HepG2 (cell line): ENCODE data around the gene RAB29. TPM values are rescaled to one million over a fixed set of nuclear protein-coding genes. Genes with fewer than 3 reads are reported as not detected.

Source experiments
- ATAC-seq: fragments of 200-7000 bp; cut with Tn5 transposase; 3 replicates; pipeline ENCODE4 v1.9.1; 2020; ENCODE audit warnings: mild to moderate bottlenecking, moderate library complexity
- BruUV-seq: library from RNA; stranded (reverse); fragments of 400-500 nt; replicated peaks from 2 replicates; lab custom pipeline; 2021; lab: Mats Ljungman, UMichigan
- CTCF ChIA-PET: fragments of 300-600 bp; formaldehyde crosslinking; extraction: SDS; loops from one replicate; lab custom pipeline; 2021; ENCODE audit warnings: low total read pairs, inconsistent platforms, low intra/inter-chr PET ratio; lab: Yijun Ruan, JAX
- POLR2A ChIA-PET: fragments of 350-600 bp; sonication (Branson Sonifier 250); formaldehyde crosslinking; loops from one replicate; lab custom pipeline; 2020; ENCODE audit warnings: antibody characterized with exemption, inconsistent platforms; lab: Yijun Ruan, JAX
- DNase-seq: peaks from one replicate; pipeline ENCODE4 v3.0.0-alpha.2; 2015; ENCODE audit warnings: low spot score
- FAIRE-seq: peaks from 3 replicates; lab custom pipeline; 2011; peaks lifted over from hg19 to GRCh38; lab: Jason Lieb, UNC
- H2AFZ ChIP-seq: one replicate; pipeline ENCODE4 v1.6.1; 2011; ENCODE audit warnings: low read length, inconsistent platforms
- H3K27ac ChIP-seq: fragments of 300-600 bp; 3 replicates; pipeline ENCODE4 v1.8.0; 2011; ENCODE audit warnings: mixed run types, mild to moderate bottlenecking, mixed read lengths, low read length, inconsistent platforms; ENCODE audit not compliant: insufficient read depth; ENCODE audit errors: extremely low read length
- H3K27me3 ChIP-seq, 2 experiments: fragments of 200-600 bp in 1 of 2; 2 replicates in 1 of 2; 3 replicates in 1 of 2; pipeline versions ENCODE4 v1.6.0 to v1.8.0; 2011; ENCODE audit warnings: low read length in 2 of 2, mild to moderate bottlenecking in 2 of 2, moderate library complexity in 2 of 2, inconsistent platforms in 1 of 2; ENCODE audit not compliant: insufficient read depth in 2 of 2, control insufficient read depth in 1 of 2
- H3K36me3 ChIP-seq, 2 experiments: fragments of 200-600 bp in 1 of 2; replicated peaks in 1 of 2; 2 replicates in 1 of 2; 3 replicates in 1 of 2; pipeline versions ENCODE4 v1.5.1 to v1.8.0; 2011; ENCODE audit warnings: low read length in 2 of 2, inconsistent platforms in 1 of 2; ENCODE audit not compliant: insufficient read depth in 2 of 2, control insufficient read depth in 1 of 2
- H3K4me1 ChIP-seq: 2 replicates; pipeline ENCODE4 v1.5.1; 2012; ENCODE audit warnings: low read length, inconsistent platforms; ENCODE audit not compliant: insufficient read depth
- H3K4me2 ChIP-seq: 2 replicates; pipeline ENCODE4 v1.6.0; 2011; ENCODE audit warnings: low read depth, low read length, inconsistent platforms
- H3K4me3 ChIP-seq, 3 experiments: fragments of 200-600 bp in 1 of 3; sonication (generic), shearing (Covaris generic) in 1 of 3; replicated peaks in 1 of 3; 2 replicates each; pipeline ENCODE4 v1.5.1; 2011 to 2016; ENCODE audit warnings: low read length in 3 of 3, inconsistent platforms in 2 of 3, low read depth in 2 of 3, mild to moderate bottlenecking in 2 of 3, control low read depth in 1 of 3, mixed read lengths in 1 of 3; ENCODE audit not compliant: insufficient read depth in 1 of 3
- H3K79me2 ChIP-seq: one replicate; pipeline ENCODE4 v1.6.1; 2011; ENCODE audit warnings: low read length, inconsistent platforms; ENCODE audit not compliant: insufficient read depth
- H3K9ac ChIP-seq: 2 replicates; pipeline ENCODE4 v1.6.0; 2011; ENCODE audit warnings: mild to moderate bottlenecking, low read depth, low read length, inconsistent platforms; ENCODE audit not compliant: insufficient read depth
- H3K9me3 ChIP-seq: 2 replicates; pipeline ENCODE4 v1.5.1; 2012; ENCODE audit warnings: mild to moderate bottlenecking, low read length
- H4K20me1 ChIP-seq: 2 replicates; pipeline ENCODE4 v1.6.0; 2011; ENCODE audit warnings: inconsistent platforms, mild to moderate bottlenecking, low read length, moderate library complexity; ENCODE audit not compliant: insufficient read depth
- AGO1 ChIP-seq: fragments of 200-400 bp; formaldehyde crosslinking; IDR thresholded peaks from 2 replicates; pipeline ENCODE4 v1.6.1; 2017; ENCODE audit warnings: mild to moderate bottlenecking, low read depth, low read length, moderate library complexity; ENCODE audit not compliant: poor library complexity, severe bottlenecking
- AHR ChIP-seq: IDR thresholded peaks from 2 replicates; pipeline ENCODE4 v1.6.1; 2018; ENCODE audit warnings: missing genetic modification reagents, missing compliant biosample characterization
- CHD4 ChIP-seq: fragments of 200-600 bp; sonication (generic); IDR thresholded peaks from 2 replicates; pipeline ENCODE4 v1.7.0; 2017; ENCODE audit warnings: mild to moderate bottlenecking, low read length, borderline replicate concordance
- CREBL2 ChIP-seq: sonication (generic); formaldehyde crosslinking; IDR thresholded peaks from 2 replicates; pipeline ENCODE4 v1.8.1; 2023; ENCODE audit warnings: missing genetic modification reagents, mild to moderate bottlenecking, borderline replicate concordance
- ELF4 ChIP-seq: sonication (generic); formaldehyde crosslinking; IDR thresholded peaks from 2 replicates; pipeline ENCODE4 v1.5.0; 2020; ENCODE audit warnings: missing genetic modification reagents, mild to moderate bottlenecking, moderate library complexity, borderline replicate concordance
- FOXP1 ChIP-seq, 2 experiments: fragments of 450-650 bp in 1 of 2; IDR thresholded peaks; 2 replicates each; pipeline ENCODE4 v1.6.1; 2017 to 2018; ENCODE audit warnings: antibody characterized with exemption in 1 of 2
- HDAC2 ChIP-seq: sonication (generic); formaldehyde crosslinking; IDR thresholded peaks from 2 replicates; pipeline ENCODE4 v1.4.0; 2020; ENCODE audit warnings: missing genetic modification reagents
- MXD1 ChIP-seq: sonication (generic); formaldehyde crosslinking; IDR thresholded peaks from 2 replicates; pipeline ENCODE4 v1.4.0; 2020; ENCODE audit warnings: mild to moderate bottlenecking, missing genetic modification reagents
- SP140L ChIP-seq: sonication (generic); formaldehyde crosslinking; IDR thresholded peaks from 2 replicates; pipeline ENCODE4 v1.4.0; 2020; ENCODE audit warnings: missing genetic modification reagents, borderline replicate concordance
- ZFAT ChIP-seq: sonication (generic); formaldehyde crosslinking; conservative IDR thresholded peaks from 2 replicates; pipeline ENCODE4 v1.8.1; 2023; ENCODE audit warnings: missing genetic modification reagents, inconsistent platforms
- ZNF143 ChIP-seq: sonication (generic); formaldehyde crosslinking; IDR thresholded peaks from 2 replicates; pipeline ENCODE4 v1.4.0; 2020; ENCODE audit warnings: missing genetic modification reagents
- ZNF24 ChIP-seq: fragments of 450-650 bp; IDR thresholded peaks from 2 replicates; pipeline ENCODE4 v1.6.1; 2017; ENCODE audit warnings: antibody characterized with exemption, mild to moderate bottlenecking
- ZNF879 ChIP-seq: sonication (generic); formaldehyde crosslinking; IDR thresholded peaks from 2 replicates; pipeline ENCODE4 v1.8.1; 2023; ENCODE audit warnings: missing genetic modification reagents
- ZNF891 ChIP-seq: sonication (generic); formaldehyde crosslinking; IDR thresholded peaks from 2 replicates; pipeline ENCODE4 v1.5.0; 2020; ENCODE audit warnings: mild to moderate bottlenecking, missing genetic modification reagents
- ZSCAN20 ChIP-seq: sonication (generic); formaldehyde crosslinking; IDR thresholded peaks from 2 replicates; pipeline ENCODE4 v1.4.0; 2020; ENCODE audit warnings: missing genetic modification reagents, mild to moderate bottlenecking, borderline replicate concordance
- ZSCAN31 ChIP-seq: sonication (generic); formaldehyde crosslinking; IDR thresholded peaks from 2 replicates; pipeline ENCODE4 v1.5.0; 2020; ENCODE audit warnings: low read depth, mild to moderate bottlenecking, missing genetic modification reagents
- WGBS: methylation state at CpG from one replicate; pipeline ENCODE4 v1.1.6; 2017; ENCODE audit warnings: low lambda C conversion rate; 5-methylcytosine and 5-hydroxymethylcytosine counted together
- in situ Hi-C: cut with HindIII; loops from 2 replicates; pipeline ENCODE4 v1.10.0; 2017; ENCODE audit warnings: low pct_unique_long_range_greater_than_20kb; ENCODE audit not compliant: extremely low pct_ligation_motif_present
- intact Hi-C: fragments of 100-400 bp; cut with micrococcal nuclease; formaldehyde crosslinking; loops from one replicate; pipeline ENCODE4 v1.10.0; 2022; ENCODE audit not compliant: unreplicated experiment
- polyA plus RNA-seq, 8 experiments: library from polyadenylated mRNA; depleted of rRNA in 3 of 8; stranded (reverse) in 7 of 8; unstranded in 1 of 8; fragments of >200 nt; fragmentation: Illumina TruSeq in 4 of 8; extraction: Trizol in 4 of 8; gene quantifications; 2 replicates each; pipeline versions ENCODE4 v1.2.1 to v1.2.3, GENCODE V29; 2011 to 2016; ENCODE audit warnings: low read depth in 4 of 8, missing spikeins in 1 of 8, mixed read lengths in 1 of 8; ENCODE audit not compliant: insufficient read depth in 1 of 8
- total RNA-seq, 5 experiments: library from RNA; depleted of rRNA; stranded (reverse); fragments of >200 nt; fragmentation: Illumina TruSeq; extraction: Trizol; gene quantifications; 2 replicates each; pipeline ENCODE4 v1.2.3, GENCODE V29; 2016; ENCODE audit warnings: low read depth in 1 of 5

Gene RAB29
- total and polyA plus RNA-seq, 2 of the 13 experiments (the other 11 are each of a cell fraction or from before 2014, with no cell fraction given), result 8.7 to 10.1 TPM

GRCh38 chr1:205741681-205742080 is 33.6 kb downstream of the RAB29 start:
- no peak for DNase-seq
- no peak overlapping the region for H3K4me3 ChIP-seq
- in situ Hi-C loops, result no loop called here
- no TSS peak for BruUV-seq
- H3K36me3 ChIP-seq, result no peaks in the 10 kb centered on the region; a peak in 1 of 5 replicates
- CTCF ChIA-PET, result no interaction called here
- peaks cover 56% of the 10 kb centered on the region for H3K4me1 ChIP-seq
- no peak overlapping the region for H3K9ac ChIP-seq
- WGBS, result 82% methylated on average over 1 of the region's 1 CpG
- TF ChIP-seq AHR (CRISPR knock-in tag), result no peak
- TF ChIP-seq HDAC2 (CRISPR knock-in tag), result no peak
- TF ChIP-seq AGO1, result no peak
- no peak for TF ChIP-seq SP140L (CRISPR knock-in tag)
- no peak for TF ChIP-seq ELF4 (CRISPR knock-in tag)
- TF ChIP-seq ZNF879 (CRISPR knock-in tag), result no peak
- no peak for TF ChIP-seq ZSCAN31
- no peak for TF ChIP-seq FOXP1 (IDR thresholded peaks at IDR 0.05)
- TF ChIP-seq FOXP1 (CRISPR knock-in tag; IDR thresholded peaks at IDR 0.05), result no peak
- TF ChIP-seq ZNF143 (CRISPR knock-in tag), result no peak
- TF ChIP-seq ZNF24, result no peak
- no peak for TF ChIP-seq ZSCAN20 (CRISPR knock-in tag)
- TF ChIP-seq MXD1 (CRISPR knock-in tag), result no peak
- no peak for TF ChIP-seq ZNF891
- no peak for TF ChIP-seq CREBL2 (CRISPR knock-in tag)
- no peak for TF ChIP-seq CHD4
- no peak for TF ChIP-seq ZFAT (CRISPR knock-in tag)
- TF ChIP-seq, all 625 proteins: peak for 0
- no peaks in the 10 kb centered on the region for H3K9me3 ChIP-seq
- intact Hi-C loops, result no loop called here
- POLR2A ChIA-PET, result no interaction called here
- H3K27me3 ChIP-seq, result no peaks in the 10 kb centered on the region
- H4K20me1 ChIP-seq, result peaks cover 17% of the 10 kb centered on the region
- no peak overlapping the region for H3K27ac ChIP-seq
- FAIRE-seq (no peak), ATAC-seq (no peak)
- peaks cover 78% of the 10 kb centered on the region for H3K79me2 ChIP-seq
- H3K4me2 ChIP-seq, result no peak overlapping the region
- H2AFZ ChIP-seq, result no peak overlapping the region
